HG03378 (cell line): Measurements from ENCODE around the gene CERK.

Experiments
- ATAC-seq: cut with Tn5 transposase; IDR thresholded peaks from one replicate; pipeline ENCODE4 v1.9.1; 2021; ENCODE audit warnings: mild to moderate bottlenecking, moderate library complexity; ENCODE audit not compliant: unreplicated experiment

CERK gene

GRCh38 chr22:46749682-46750529, 11.9 kb upstream of the CERK start:
- no peak for ATAC-seq

GRCh38 chr22:46748908-46749675, 11.0 kb upstream of the CERK start:
- ATAC-seq, result no peak

DNA sequence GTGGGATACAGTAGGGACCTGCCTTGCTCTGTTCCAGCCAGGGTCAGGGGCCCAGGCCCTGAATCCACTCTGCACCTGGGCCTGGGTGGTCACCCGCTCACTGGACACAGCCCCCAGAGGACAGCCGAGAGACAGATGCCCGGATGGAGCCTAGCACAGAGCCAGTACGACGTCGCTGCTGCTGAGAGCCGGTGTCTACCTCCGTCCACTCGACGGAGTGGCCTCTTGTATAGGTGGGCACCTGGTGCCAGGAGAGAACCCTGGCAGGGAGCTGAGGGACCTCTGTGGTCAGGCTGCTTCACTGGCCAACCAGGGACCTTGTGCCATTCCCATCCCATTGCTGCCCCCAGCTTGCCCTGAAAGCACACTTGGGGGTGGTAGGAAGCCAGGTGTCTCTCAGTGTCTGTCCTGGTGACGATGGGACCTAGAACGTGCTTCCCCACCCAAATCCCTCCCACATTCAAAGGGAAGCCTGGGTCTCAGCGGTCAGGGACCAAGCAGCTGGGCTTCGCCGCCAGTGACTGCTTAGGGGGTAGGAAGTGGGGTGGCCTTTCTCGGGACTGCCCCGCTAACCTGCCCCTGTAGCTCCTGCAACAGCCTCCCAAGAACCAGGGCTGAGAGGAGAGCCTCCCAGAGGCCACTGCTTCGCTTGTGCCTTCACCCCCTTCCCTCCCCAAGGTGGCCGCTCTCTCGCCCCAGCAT, 10.3 kb upstream of the CERK start:
- ATAC-seq, result no peak

GRCh38 chr22:46747646-46748045, 9.6 kb upstream of the CERK start:
- ATAC-seq, result no peak

DNA sequence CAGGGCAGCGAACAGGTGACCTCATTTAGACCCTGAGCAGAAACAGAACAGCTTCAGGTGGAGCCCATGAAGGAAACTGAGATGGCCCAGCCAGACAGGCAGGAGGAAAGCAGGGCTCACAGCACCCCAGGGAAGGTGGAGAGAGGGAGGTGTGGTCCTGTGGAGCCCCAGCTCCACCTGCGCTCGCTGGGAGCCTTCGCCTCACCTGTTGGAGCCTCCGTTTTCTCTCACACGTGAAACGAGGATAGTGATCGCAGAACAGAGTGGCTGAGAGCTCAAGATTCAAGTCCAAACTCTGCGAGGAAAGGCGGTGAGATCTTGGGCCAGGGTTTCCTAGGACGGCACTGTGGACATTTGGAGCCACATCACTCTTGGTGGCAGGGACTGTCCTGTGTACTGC, 8.6 kb upstream of the CERK start:
- ATAC-seq, result no peak

DNA sequence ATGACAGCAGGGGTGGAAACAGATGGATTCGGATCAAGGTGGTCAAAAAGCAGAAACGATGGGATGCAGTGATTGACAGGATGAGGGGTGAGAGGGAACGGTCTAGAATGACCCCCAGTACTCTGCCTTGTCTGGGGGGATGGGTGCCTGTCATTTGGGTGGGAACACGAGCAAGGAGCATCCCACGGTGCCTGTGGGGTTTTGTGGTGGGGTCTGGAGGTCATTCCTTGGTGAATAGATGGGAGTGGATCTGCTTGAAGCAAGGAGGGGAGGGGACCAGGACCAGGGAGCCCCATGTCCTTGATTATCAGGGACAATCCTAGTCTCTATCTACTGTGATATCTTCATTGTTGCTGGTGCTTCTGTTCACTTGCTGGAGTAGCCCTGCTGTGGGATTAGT, 8.1 kb upstream of the CERK start:
- no peak for ATAC-seq

DNA sequence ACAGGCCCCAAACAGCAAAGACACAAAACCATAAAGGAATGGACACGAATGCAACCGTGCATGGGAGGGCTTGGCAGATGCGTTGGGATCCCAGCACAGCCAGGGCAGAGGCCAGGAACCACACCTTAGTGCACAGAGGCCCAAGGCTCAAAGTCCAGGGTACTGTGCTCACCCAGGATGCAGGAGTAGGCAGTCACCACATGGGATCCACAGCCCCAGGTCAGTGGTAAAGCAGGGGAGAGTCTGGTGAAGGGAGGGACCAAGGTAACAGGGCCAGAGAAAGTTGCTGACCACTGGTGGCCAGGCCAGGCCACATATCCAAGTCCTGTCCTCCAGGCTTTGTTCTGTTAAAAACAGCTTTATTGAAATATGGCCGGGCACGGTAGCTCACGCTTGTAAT, 6.5 kb upstream of the CERK start:
- ATAC-seq, result no peak

DNA sequence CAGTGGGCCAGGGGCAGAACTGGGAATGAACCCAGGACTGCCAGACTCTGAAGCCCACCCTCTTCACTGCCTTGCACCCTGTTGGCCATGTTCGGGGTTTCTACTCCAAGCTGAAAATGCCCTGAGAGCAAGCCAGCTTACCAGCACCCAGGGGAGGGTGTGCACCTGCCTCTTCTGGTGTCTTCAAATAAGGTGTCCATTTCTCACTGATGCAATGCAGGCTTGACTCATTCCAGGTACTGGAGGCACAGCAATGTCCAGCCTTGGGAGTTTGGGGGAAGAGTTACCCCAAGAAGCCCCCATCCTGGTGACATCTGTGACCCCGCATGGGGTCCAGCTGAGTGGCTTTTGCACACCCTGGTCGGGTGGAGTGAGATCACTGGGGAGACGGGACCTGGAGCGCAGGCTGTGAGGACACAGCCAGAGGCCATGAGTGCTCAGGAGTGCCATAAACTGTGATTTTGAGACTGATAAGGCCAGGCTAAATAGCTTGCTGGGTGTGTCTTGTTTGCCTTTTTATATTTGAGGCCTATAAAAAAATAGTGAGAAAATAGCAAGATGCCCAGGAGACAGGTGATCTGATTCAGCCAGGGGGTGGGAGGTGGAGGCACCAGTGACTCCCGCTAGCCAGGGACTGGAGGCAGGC, 4.6 kb upstream of the CERK start:
- ATAC-seq, result no peak

DNA sequence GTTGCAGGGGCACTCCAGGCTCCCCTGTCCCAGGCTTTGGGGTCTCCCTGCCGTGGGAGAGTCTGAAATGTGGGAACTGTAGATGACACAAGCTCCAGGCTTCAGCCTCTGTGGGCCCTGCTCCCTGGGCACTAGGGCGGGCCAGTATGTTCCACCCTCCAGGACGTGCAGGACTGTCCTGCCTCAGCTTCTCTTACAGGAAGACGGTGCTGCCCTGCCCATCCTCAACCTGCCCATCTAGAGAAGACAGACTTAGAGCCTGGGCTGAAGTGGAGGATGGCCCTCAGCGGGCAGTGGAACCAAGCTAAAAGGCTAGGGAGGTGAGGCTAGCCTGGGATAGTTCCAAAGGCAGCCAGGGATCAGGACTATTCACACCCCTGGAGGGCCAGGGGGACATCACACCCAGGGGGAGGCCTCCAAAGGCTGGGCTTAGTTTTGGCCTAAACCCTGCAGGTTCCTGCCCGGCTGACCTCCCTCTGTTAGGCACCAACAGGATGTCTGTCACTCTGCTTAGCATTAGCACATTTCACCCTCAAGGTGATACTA, 4.0 kb upstream of the CERK start:
- no peak for ATAC-seq

- no peak for ATAC-seq
Observed at GRCh38 chr22:46740910-46741780, 3.1 kb upstream of the CERK start.

GRCh38 chr22:46739094-46739870, 1.2 kb upstream of the CERK start:
- ATAC-seq, result no peak

DNA sequence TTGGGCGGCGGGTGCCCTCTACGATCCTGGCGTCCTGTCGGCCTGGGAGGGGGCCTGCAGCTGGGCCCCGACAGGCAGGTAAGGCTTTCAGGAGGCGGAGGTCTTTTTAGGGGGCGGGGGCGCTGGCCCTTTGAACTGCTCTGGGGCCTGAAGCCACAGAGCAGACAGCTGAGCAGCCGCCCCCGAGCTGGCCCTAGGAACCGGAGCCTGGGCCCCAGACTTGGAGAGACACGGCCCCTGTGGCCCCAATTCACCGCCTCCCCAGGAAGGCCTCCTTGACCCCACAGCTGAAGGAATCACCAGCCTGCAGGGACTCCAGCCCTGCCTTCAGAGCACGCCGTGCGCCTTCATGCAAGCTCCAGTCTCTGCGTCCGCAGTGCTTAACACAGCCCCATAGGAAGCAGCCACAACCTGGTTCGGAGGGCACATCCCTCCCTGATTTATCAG, 618 bp upstream of the CERK start:
- no peak for ATAC-seq

GRCh38 chr22:46737105-46737975, 712 bp downstream of the CERK start:
- no peak for ATAC-seq

GRCh38 chr22:46736705-46737104, 1.3 kb downstream of the CERK start:
- ATAC-seq, result no peak

GRCh38 chr22:46735747-46736608, 2.1 kb downstream of the CERK start:
- no peak for ATAC-seq

GRCh38 chr22:46734830-46735453, 3.1 kb downstream of the CERK start:
- no peak for ATAC-seq
